Gastroesophageal sphincter (tissue), 4 donors: ENCODE data around the gene KRTAP5-6. TPM values are rescaled to one million over a fixed set of nuclear protein-coding genes. Genes with fewer than 3 reads are reported as not detected.

Experiments used
- ATAC-seq: fragments of 150-250 bp; one replicate; pipeline ENCODE4 v1.9.1; 2016; ENCODE audit warnings: mild to moderate bottlenecking, moderate library complexity
- H3K27ac ChIP-seq, 4 donors: fragments of 200-600 bp; sonication (generic) in 3 of 4; 1 replicate in 3 of 4; 2 replicates in 1 of 4; pipeline ENCODE4 v1.5.1; 2016 to 2019
- H3K27me3 ChIP-seq: fragments of 200-600 bp; sonication (generic); one replicate; pipeline ENCODE4 v1.5.1; 2019
- H3K36me3 ChIP-seq, 2 donors: fragments of 200-600 bp; sonication (generic); one replicate each; pipeline ENCODE4 v1.5.1; 2019; ENCODE audit warnings: control low read depth in 1 of 2
- H3K4me1 ChIP-seq, 3 donors: fragments of 200-600 bp; sonication (generic); 1 replicate in 2 of 3; 2 replicates in 1 of 3; pipeline ENCODE4 v1.5.1; 2016 to 2019; ENCODE audit warnings: control low read depth in 2 of 3
- H3K4me3 ChIP-seq, 2 donors: fragments of 200-600 bp; sonication (generic); one replicate each; pipeline ENCODE4 v1.5.1; 2019; ENCODE audit warnings: mild to moderate bottlenecking in 1 of 2, moderate library complexity in 1 of 2
- H3K9me3 ChIP-seq, 3 donors: fragments of 200-600 bp; sonication (generic); one replicate each; pipeline ENCODE4 v1.5.1; 2017 to 2019; ENCODE audit warnings: control low read depth in 2 of 3
- EP300 ChIP-seq: sonication (generic); formaldehyde crosslinking; IDR thresholded peaks from one replicate; pipeline ENCODE4 v1.6.1; 2017; ENCODE audit warnings: antibody characterized with exemption, mild to moderate bottlenecking
- POLR2A ChIP-seq, 2 donors: fragments of 450-650 bp; IDR thresholded peaks; one replicate each; pipeline ENCODE4 v1.6.1; 2017; ENCODE audit warnings: antibody characterized with exemption in 2 of 2, mild to moderate bottlenecking in 2 of 2, moderate library complexity in 1 of 2
- POLR2AphosphoS5 ChIP-seq: sonication (generic); formaldehyde crosslinking; IDR thresholded peaks from one replicate; pipeline ENCODE4 v1.6.1; 2017; ENCODE audit warnings: antibody characterized with exemption
- WGBS, 2 donors: methylation state at CpG; one replicate each; pipeline ENCODE4 v1.1.5; 2018; ENCODE audit warnings: low coverage in 1 of 2; 5-methylcytosine and 5-hydroxymethylcytosine counted together
- total RNA-seq, 4 donors: library from RNA; depleted of rRNA; stranded (reverse); fragments of >200 nt; gene quantifications; one replicate each; pipeline ENCODE4 v1.1.0, GENCODE V29; 2016
- TF ChIP-seq, protein P1 (sequence below), 4 experiments: fragments of 200-600 bp in 2 of 4; fragments of 450-650 bp in 2 of 4; sonication (generic) in 1 of 4; IDR thresholded peaks; one replicate each; pipeline ENCODE4 v1.5.1; 2017 to 2019; ENCODE audit warnings: antibody characterized with exemption in 4 of 4, mild to moderate bottlenecking in 2 of 4, moderate library complexity in 2 of 4

KRTAP5-6 gene
- total RNA-seq, 4 donors from 2014 or later, result not detected

DNA sequence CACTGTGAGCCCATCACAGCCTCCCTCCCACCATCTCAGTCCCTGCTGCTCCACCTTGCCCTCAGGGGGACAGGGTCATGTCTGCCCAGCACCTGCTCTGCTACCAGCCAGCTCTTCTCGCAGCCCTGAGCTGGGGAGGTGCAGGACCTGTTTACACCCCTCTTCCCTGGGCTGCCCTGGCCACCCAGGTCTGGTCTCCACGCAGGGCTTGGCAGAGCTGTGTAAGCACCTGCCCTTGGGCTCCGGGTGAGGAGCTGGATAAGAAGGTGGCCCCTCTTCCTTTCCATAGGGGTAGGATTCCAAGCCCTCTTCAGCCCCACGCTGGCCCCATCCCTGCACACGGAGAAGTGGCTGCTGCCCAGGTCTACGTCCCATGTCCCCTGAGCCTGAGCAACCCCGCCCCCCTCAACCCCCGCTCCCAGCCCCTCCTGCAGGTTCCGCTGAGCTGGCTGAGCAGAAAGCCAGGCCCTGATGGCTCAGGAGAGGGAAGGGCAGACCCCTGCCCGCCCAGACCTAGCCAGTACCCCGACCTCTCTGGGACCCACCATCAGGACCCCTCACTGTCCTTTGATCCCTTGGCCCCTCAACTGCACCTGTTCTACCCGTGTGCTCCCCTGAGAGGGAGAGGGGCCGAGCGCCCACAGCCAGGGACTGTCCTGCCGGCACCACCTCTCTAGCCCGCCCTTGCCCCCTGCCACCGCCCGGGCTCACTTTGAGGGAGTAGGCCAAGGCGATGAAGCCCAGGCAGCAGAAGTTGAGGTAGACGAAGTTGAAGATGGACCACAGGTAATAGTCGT is 50.2 kb downstream of the KRTAP5-6 start:
- TF ChIP-seq POLR2AphosphoS5 (no peak), POLR2A (IDR thresholded peaks at IDR 0.05) (no peak), EP300 (no peak)
- TF ChIP-seq, protein P1, sequence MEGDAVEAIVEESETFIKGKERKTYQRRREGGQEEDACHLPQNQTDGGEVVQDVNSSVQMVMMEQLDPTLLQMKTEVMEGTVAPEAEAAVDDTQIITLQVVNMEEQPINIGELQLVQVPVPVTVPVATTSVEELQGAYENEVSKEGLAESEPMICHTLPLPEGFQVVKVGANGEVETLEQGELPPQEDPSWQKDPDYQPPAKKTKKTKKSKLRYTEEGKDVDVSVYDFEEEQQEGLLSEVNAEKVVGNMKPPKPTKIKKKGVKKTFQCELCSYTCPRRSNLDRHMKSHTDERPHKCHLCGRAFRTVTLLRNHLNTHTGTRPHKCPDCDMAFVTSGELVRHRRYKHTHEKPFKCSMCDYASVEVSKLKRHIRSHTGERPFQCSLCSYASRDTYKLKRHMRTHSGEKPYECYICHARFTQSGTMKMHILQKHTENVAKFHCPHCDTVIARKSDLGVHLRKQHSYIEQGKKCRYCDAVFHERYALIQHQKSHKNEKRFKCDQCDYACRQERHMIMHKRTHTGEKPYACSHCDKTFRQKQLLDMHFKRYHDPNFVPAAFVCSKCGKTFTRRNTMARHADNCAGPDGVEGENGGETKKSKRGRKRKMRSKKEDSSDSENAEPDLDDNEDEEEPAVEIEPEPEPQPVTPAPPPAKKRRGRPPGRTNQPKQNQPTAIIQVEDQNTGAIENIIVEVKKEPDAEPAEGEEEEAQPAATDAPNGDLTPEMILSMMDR (IDR thresholded peaks at IDR 0.05), result no peak
- Histone ChIP-seq H3K4me1 (peaks cover 0 to 42% (median 10%) of the 10 kb centered on the region in 3 donors), H3K27ac (no peak overlapping the region), H3K36me3 (peaks cover 0 to 2% of the 10 kb centered on the region in 2 donors), H3K9me3 (no peaks in the 10 kb centered on the region), H3K4me3 (no peak overlapping the region), H3K27me3 (peaks cover 30% of the 10 kb centered on the region)
- ATAC-seq, result no peak
- 74% methylated on average over 7 of the region's 21 CpGs; no CpG with 5 or more reads in 1 of the 2 donors for WGBS, 2 donors

Other genes with a start within 250 kb of the KRTAP5-6 start
- gene MOB2, start 210.4 kb upstream of the KRTAP5-6 start, total RNA-seq, result 100 to 1,000 TPM in 2 of 4 donors, 10 to 100 TPM in 2; 59.6 to 103 (median 87.8) TPM
- 1 to 10 TPM; 3.3 to 7.8 (median 4.9) TPM for gene DUSP8, start 124.9 kb upstream of the KRTAP5-6 start, total RNA-seq
- gene KRTAP5-1, start 111.9 kb upstream of the KRTAP5-6 start, total RNA-seq, result not detected
- gene KRTAP5-2, start 98.9 kb upstream of the KRTAP5-6 start, total RNA-seq, result not detected
- not detected for gene KRTAP5-3, start 88.7 kb upstream of the KRTAP5-6 start, total RNA-seq
- gene KRTAP5-4, start 75.1 kb upstream of the KRTAP5-6 start, total RNA-seq, result not detected
- gene KRTAP5-5, start 67.4 kb upstream of the KRTAP5-6 start, total RNA-seq, result not detected
- gene IFITM10, start 53.4 kb downstream of the KRTAP5-6 start, total RNA-seq, result under 1 TPM in 3 of 4 donors, not detected in 1; 0.13 to 0.85 (median 0.31) TPM
- gene CTSD, start 66.7 kb downstream of the KRTAP5-6 start, total RNA-seq, result 100 to 1,000 TPM; 182 to 290 (median 238) TPM
- gene SYT8, start 137.8 kb downstream of the KRTAP5-6 start, total RNA-seq, result 1 to 10 TPM in 1 of 4 donors, not detected in 3; 2.2 TPM
- gene TNNI2, start 141.8 kb downstream of the KRTAP5-6 start, total RNA-seq, result 1 to 10 TPM in 1 of 4 donors, not detected in 3; 1.0 TPM
- 100 to 1,000 TPM in 1 of 4 donors, 10 to 100 TPM in 3; 13.4 to 133 (median 47.7) TPM for gene LSP1, start 155.9 kb downstream of the KRTAP5-6 start, total RNA-seq
- gene PRR33, start 194.7 kb downstream of the KRTAP5-6 start, total RNA-seq, result not detected
- 1 to 10 TPM; 1.7 to 4.3 (median 2.5) TPM for gene TNNT3, start 222.5 kb downstream of the KRTAP5-6 start, total RNA-seq